T47D (cell line): ENCODE data around the gene FHOD1.

ENCODE experiments used
- DNase-seq, 2 experiments: peaks; one replicate each; pipeline versions ENCODE4 v3.0.0 to v3.0.0-alpha.2; 2011 to 2012; ENCODE audit warnings: low read depth in 1 of 2, low spot score in 1 of 2
- JUND ChIP-seq: IDR thresholded peaks from 2 replicates; pipeline ENCODE4 v1.6.1; 2012; ENCODE audit warnings: low read depth
- in situ Hi-C: cut with HindIII; loops from 2 replicates; pipeline ENCODE4 v1.10.0; 2016; ENCODE audit warnings: low sequenced_read_pairs, low pct_unique_long_range_greater_than_20kb

FHOD1 gene

GRCh38 chr16:67265834-67266233 is 18.6 kb upstream of the FHOD1 start:
- TF ChIP-seq JUND: no peak

GRCh38 chr16:67264866-67265265 is 17.6 kb upstream of the FHOD1 start:
- in situ Hi-C loops: no loop called here
- TF ChIP-seq JUND: no peak
- no peak for DNase-seq

More at GRCh38 chr16:67265834-67266233, 18.6 kb upstream of the FHOD1 start:
- in situ Hi-C loops: no loop called here
- DNase-seq: no peak

- no peak for DNase-seq
- no peak for TF ChIP-seq JUND
- in situ Hi-C loops: no loop called here
These were observed 17.0 kb upstream of the FHOD1 start for GRCh38 chr16:67264277-67264676.

DNA sequence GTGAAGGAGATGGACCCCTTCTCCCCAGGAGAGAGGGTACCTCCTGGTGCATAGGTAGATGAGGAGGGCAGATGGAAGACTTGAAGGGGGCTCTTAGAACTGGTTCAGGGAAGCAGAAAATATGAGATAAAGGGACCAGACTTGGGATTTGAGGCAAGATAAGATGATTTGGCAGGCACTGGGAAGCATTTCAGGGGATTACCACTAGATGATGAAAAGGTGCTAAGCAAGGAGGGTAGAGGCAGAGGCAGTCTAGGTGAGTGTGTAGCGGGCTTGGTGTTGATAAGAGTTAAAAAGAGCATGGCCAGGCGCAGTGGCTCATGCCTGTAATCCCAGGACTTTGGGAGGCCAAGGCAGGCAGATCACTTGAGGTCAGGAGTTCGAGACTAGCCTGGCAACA is 15.9 kb upstream of the FHOD1 start:
- in situ Hi-C loops: no loop called here
- TF ChIP-seq JUND: no peak
- DNase-seq: no peak

- DNase-seq: peak; percentile 50 to 76
- TF ChIP-seq JUND: no peak
- in situ Hi-C loops: no loop called here
These were observed 13.3 kb upstream of the FHOD1 start for GRCh38 chr16:67260426-67261063.

- no peak for TF ChIP-seq JUND
- in situ Hi-C loops: no loop called here
- no peak for DNase-seq
These were observed 12.4 kb upstream of the FHOD1 start for GRCh38 chr16:67259705-67260104.

DNA sequence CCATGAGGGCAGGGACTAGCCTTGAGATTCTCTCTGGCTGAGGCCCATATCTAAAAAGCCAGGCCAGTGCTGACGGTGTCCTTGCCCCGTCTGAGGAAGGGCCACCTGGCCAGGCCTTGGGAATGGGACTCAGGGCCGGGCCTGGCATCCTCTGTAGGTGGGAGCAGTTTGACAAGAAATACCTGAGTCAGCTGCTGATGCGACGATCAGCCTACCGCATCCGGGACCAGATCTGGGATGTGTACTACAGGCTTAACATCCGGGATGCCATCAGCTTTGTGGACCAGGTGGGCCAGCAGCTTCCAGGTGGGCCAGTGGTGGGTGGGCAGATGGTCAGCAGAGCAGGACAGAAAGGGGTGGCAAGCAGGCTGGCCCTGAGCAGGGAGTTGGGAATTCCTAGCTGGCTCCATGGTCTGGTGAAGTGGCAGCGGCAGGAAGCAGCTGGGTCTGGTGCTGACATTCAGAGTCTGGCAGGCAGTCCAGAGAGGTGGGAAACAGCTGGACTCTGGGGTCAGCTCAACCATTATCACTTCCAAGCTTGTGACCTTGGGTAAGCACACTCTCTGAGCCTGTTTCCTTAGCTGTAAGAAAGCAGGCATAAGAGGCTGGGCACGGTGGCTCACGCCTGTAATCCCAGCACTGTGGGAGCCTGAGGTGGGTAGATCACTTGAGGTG is 11.0 kb upstream of the FHOD1 start:
- in situ Hi-C loops: no loop called here
- no peak for DNase-seq
- no peak for TF ChIP-seq JUND

DNA sequence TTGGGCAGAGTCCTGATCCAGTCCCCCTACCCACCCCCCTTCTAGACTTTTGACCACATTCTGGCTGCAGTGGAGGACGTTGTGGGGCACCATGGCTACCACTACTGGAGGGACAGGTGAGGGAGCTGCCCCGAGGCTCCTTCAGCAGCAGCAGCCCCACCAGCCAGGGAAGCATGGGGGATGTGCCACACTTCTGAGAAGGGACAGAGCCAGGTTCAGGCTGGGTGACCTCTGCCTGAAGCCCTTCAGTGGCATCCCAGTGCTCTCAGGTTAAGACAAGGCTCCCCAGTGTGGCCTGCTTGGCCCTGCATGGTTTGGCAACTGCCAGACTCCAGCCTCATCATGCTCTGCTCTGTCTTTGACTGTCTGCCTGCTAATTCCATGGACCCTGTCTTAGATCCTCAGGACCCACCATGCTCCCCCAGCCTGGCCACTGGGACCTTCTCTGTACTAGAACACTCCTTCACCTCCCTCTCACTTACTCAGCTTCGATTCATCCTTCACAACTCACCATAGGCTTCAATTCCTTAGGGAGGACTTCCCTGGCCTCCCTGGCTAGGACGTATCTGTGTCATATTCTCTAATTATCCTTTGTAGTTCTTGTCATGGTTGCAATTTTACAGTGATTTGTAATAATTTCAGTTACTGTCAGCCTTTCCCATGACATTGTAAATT is 10.3 kb upstream of the FHOD1 start:
- in situ Hi-C loops: no loop called here
- no peak for DNase-seq
- TF ChIP-seq JUND: no peak

DNA sequence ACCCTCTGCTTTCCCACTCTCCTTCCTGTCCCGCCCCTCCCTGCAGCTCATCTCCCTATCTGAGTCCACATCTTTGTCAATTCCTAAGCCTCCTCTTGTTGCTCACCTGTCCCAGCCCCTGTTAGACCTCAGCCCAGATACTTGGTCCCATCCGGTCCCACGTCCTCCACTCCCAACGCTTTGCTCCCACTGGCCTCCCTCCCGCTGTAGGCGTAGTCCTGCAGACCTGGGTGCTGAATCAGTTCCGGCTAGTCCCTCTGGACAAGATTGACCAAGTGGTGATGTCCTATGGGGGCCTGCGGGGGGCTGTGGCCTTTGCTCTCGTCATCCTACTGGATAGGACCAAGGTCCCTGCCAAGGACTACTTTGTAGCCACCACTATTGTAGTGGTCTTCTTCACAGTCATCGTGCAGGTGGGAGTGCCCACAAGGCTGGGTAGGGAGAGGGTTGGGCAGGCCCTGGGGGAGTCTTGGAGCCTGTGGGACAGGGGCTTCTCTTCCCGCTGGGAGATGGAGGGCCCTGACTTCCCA is 9.5 kb upstream of the FHOD1 start:
- in situ Hi-C loops: no loop called here
- no peak for TF ChIP-seq JUND
- DNase-seq: no peak

- DNase-seq: no peak
- no peak for TF ChIP-seq JUND
- in situ Hi-C loops: no loop called here
These were observed 8.4 kb upstream of the FHOD1 start for GRCh38 chr16:67255553-67256221.

DNA sequence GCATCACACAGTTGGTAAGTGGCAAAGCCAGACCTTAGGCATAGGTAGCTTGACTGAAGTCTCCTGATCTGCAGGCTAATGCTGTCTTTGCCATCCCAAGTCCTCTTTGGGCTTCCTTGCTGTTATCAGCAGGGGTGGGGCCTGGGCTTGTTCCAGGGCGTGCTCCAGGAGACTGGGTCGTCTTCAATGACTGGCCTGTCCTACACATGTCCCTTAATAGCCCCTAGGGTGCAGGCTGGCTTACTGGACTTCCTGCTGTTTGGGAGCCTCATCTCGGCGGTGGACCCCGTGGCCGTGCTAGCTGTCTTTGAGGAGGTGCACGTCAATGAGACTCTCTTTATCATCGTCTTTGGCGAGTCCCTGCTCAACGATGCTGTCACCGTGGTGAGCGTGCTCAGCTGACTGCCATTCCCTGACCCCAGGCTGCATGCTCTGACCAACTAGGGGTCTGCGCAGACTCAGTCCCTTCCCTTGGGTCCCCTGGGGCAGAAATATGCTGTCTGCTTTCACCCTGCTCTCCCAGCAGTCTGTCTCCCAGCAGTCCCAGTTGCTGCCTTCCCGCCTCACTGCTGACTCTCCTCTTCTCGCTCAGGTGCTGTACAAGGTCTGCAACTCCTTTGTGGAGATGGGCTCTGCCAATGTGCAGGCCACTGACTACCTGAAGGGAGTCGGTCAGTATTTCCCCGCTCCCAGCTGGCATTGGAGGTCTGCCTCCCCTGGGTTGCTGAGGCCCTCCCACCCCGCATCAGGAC is 7.7 kb upstream of the FHOD1 start:
- in situ Hi-C loops: no loop called here
- DNase-seq: no peak

More for the DNA sequence above, 7.7 kb upstream of the FHOD1 start:
- TF ChIP-seq JUND: no peak
